ENCODE results near the gene KCNJ11.

Gene KCNJ11

GRCh38 chr11:17343257-17343656 lies 45.2 kb downstream of the KCNJ11 start:
- H3K27ac ChIP-seq: no peak overlapping the region
- no peak overlapping the region for H3K4me3 ChIP-seq (ENCODE audit: low read depth, low read length)
- no peak for TF ChIP-seq CTCF (IDR thresholded peaks at IDR 0.05; ENCODE audit: low read depth, low read length, missing control alignments)
- in situ Hi-C loops (cut with HindIII; ENCODE audit: low pct_ligation_motif_present, low sequenced_read_pairs): no loop called here
- no peaks in the 10 kb centered on the region for H3K27me3 ChIP-seq (replicated peaks)
- no peak for DNase-seq
- H3K36me3 ChIP-seq (replicated peaks): no peaks in the 10 kb centered on the region

Measured in brain microvascular endothelial cell (primary cell).